ENCODE results near the gene ROBO1.
"Not testable (repeated sequence)": the region's sequence is repeated elsewhere in the genome, so short reads cannot be mapped to it uniquely, and the experiment has no call there.

Gene ROBO1

GRCh38 chr3:78905700-78906099 lies 862.1 kb downstream of the ROBO1 start:
- DNase-seq, result no peak

GRCh38 chr3:78901544-78901943 lies 866.3 kb downstream of the ROBO1 start:
- no peak for DNase-seq

- DNase-seq, result no peak
Measured at GRCh38 chr3:78900880-78901279, 866.9 kb downstream of the ROBO1 start.

DNA sequence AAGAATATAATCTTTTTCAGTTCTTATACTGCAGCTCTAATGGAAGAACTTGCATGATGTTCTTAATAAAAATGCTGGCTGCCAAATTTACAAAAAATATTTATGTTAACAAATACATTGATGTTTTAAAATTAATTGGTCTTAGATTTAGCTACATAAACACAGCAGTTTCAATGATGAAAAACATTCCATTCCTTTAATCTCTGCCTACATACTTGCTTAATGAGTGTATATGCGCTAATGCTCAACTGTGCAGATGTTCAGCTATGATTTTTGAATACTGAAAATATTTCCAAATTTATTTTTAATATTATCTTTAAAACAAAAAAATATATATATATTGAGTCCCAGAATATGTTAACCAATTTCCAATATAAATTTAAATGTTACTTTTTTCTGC lies 867.4 kb downstream of the ROBO1 start:
- peak; percentile 37 for DNase-seq

- peak; percentile 34 for DNase-seq
Measured at GRCh38 chr3:78895528-78895927, 872.3 kb downstream of the ROBO1 start.

DNA sequence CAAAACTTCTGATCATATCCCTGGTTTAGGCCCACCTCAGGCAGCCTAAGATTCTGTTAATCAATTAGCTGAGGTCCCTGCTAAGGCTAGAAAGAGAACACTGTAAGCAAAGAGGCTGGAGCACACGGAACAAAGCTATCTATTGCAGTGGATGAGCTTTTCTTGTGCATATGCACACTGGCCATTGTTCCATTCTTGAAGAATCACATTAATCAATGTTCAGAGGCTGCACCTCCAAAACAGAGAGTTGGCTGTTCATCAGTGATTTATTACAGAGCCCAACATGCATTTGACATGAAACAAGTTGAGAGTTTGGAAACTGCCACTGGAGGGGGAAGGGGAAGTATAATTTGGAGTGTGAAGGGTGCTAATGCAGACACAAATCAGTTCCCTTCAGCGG lies 873.0 kb downstream of the ROBO1 start:
- DNase-seq, result no peak

DNA sequence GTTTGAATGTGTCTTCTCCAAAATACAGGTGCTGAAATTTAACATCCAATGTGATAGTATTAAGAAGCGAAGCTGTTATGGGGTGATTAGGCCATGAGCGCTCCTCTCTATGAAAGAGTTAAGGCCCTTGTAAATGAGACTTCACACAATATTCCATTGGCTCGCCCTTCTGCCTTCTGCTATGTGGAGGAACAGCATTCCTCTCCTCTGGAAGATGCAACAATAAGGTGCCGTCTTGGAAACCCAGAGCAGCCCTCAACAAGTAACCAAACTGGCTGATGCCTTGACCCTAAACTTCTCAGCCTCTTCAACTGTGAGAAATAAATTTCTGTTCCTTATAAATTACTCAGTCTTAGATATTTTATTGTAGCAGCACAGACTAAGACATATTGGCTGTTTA lies 874.6 kb downstream of the ROBO1 start:
- no peak for DNase-seq

GRCh38 chr3:78889348-78889747 lies 878.5 kb downstream of the ROBO1 start:
- peak; percentile 39 for DNase-seq

- peak; percentile 44 for DNase-seq
Measured at GRCh38 chr3:78888635-78889034, 879.2 kb downstream of the ROBO1 start.

DNA sequence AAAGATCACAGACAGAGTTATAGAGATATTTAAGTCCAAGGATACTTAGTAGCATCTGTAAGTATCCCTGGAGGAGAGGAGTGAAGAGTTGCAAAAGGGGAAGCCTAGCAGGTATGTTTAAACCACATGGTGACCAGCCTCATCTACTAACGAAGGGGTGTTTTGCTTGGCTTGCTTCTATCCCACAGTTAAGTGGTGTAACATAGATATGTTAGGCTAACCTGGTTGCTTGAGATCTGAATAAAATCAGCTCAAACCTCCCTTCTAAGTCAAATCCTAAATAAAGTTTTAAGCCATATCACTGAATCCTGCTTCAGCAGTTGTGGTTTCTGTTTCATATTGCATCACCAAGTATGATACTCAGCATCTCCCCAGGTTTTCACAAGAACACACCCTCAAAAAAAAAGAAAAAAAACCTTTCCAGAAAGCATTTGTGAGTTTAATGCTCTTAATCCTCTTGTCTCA lies 880.2 kb downstream of the ROBO1 start:
- DNase-seq, result peak; percentile 52

- DNase-seq, result peak; percentile 83
Measured at GRCh38 chr3:78887029-78887428, 880.8 kb downstream of the ROBO1 start.

DNA sequence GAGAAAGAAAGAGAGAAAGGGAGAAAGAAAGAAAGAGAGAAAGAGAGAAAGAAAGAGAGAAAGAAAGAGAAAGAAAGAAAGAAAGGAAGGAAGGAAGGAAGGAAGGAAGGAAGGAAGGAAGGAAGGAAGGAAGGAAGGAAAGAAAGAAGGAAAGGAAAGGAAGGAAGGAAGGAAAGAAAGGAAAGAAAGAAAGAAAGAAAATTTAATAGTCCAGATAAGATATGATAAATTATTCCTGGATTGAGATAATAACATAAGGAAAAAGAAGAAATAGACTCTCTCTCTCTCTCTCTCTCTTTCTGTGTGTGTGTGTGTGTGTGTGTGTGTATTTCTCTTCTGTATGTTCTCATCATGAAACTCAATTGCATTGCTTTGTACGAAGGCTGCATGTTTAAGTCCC lies 883.2 kb downstream of the ROBO1 start:
- not testable (repeated sequence) for DNase-seq

GRCh38 chr3:78882251-78882650 lies 885.5 kb downstream of the ROBO1 start:
- no peak for DNase-seq

GRCh38 chr3:78881501-78881900 lies 886.3 kb downstream of the ROBO1 start:
- no peak for DNase-seq

DNA sequence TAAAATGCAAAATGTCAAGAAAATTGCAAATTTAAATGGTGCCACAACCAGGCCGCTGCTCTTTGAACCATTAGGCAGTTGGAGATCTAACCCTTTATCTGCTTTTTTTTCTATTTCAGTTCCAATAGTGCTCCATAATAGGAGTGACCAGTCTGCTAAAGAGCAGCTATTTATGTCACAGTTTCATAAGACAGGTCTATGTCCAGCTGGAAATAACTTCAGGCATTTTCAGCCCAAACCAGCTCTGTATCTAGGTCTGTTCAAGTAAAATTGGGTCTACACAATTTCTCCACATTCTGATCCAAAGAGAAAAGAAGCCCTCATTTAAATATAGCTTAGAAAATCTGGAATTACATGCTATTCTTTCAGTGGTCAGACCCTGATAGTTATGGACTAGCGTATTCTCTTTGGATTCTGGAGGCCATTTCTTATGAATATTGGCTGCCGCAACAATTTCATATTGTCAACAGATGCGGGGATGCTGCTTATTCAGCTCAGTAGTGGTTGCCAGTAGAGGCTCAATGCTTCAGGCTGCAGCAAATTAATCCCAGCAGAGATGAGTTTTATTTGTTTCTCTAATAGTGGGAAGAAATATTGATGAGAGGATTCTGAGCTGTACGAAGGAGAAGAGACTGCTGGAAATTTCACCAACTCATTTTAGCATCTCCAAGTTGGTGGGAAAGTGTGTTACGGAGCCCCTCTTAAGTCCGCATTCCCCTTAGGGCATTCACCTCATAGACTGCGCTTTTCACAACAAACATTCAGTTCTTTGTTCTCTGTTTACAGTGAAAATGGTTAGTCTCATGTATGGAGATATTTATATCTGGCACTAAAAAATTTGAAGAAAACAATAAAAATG lies 887.0 kb downstream of the ROBO1 start:
- DNase-seq, result peak; percentile 53

DNA sequence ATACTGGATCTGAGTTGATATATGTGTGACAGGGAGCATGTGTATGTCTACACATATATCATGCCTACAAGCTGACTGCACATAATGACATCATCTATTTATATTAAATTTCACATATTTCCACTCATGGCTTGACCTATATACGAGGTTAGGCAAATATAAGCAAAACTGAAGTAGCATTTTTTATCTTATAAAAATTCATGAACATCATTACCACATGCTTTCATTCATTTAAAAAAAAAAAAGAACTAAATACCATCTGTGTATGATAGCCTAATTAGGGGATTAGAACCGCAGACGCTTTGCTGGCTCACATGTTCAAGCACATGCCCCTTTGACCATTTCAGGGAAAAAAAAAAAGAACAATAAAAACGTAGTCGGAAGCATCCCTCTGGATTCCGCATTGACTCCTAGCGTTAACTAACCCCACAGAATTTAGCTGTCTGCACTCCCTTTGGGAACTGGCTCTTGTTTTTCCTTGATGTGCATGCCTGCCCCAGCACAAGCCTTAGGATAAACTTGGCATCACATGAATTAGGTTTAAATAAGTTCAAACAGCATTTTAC lies 888.4 kb downstream of the ROBO1 start:
- DNase-seq, result peak; percentile 58

GRCh38 chr3:78878789-78879188 lies 889.0 kb downstream of the ROBO1 start:
- no peak for DNase-seq

- DNase-seq, result peak; percentile 74
Measured at GRCh38 chr3:78878011-78878410, 889.8 kb downstream of the ROBO1 start.

DNA sequence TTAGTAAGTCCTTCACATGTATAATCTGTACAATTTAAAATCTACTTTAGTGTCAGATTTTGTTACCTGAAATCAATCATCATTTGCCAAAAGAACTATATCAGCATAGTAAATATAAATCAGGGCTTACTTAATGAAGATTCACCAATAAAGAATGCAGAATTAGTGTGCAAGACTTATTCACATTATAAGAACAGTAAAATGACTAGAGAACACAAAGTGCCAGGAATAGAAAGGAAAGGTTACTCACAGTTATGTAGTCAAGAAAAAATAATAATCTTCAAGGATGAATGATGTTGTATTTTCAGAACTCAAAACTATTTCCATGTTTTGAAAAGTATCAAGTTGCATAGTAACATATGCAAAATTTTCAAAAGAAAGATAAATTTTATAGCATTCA lies 891.9 kb downstream of the ROBO1 start:
- no peak for DNase-seq

- DNase-seq, result no peak
Measured at GRCh38 chr3:78875436-78875835, 892.4 kb downstream of the ROBO1 start.

GRCh38 chr3:78873641-78874040 lies 894.2 kb downstream of the ROBO1 start:
- DNase-seq, result no peak

DNA sequence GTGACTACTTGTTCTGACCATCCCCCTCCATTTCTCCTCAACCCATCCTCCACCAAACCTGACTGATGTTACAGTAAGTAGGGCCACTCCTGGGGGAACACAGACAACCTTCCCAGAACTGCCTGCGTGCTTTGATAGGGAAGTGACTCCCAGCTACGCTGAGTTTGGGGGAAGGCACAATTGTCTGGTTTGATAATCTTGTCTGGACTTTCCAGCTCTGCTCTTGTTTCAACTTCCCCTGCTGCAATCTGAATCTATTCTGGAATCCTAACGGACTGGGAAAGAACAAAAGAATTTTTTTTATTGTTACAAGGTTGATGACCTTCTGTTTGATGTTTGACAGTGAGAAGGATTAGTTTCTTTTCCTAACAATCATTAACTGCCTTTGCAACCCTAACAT lies 895.6 kb downstream of the ROBO1 start:
- no peak for DNase-seq

- peak; percentile 36 for DNase-seq
Measured at GRCh38 chr3:78871048-78871447, 896.8 kb downstream of the ROBO1 start.

- no peak for DNase-seq
Measured at GRCh38 chr3:78870484-78870883, 897.3 kb downstream of the ROBO1 start.
